HEK293 (cell line): ENCODE data around the gene PCBP2.
A peak's percentile ranks its signal among the peaks of the same experiment; 100 is the strongest.

ENCODE experiments used
- BCL11B ChIP-seq: fragments of 450-650 bp; formaldehyde crosslinking; IDR thresholded peaks from 2 replicates; pipeline ENCODE4 v1.5.1; 2016; ENCODE audit warnings: low read depth, missing biosample characterization, missing genetic modification characterization
- KLF1 ChIP-seq: fragments of 450-650 bp; formaldehyde crosslinking; IDR thresholded peaks from 2 replicates; pipeline ENCODE4 v1.5.1; 2016; ENCODE audit warnings: missing biosample characterization, missing genetic modification characterization
- SALL2 ChIP-seq: fragments of 450-650 bp; formaldehyde crosslinking; IDR thresholded peaks from 2 replicates; pipeline ENCODE4 v1.5.0; 2017; ENCODE audit warnings: missing biosample characterization, mild to moderate bottlenecking, missing genetic modification characterization, borderline replicate concordance
- TCF7L2 ChIP-seq: IDR thresholded peaks from 2 replicates; pipeline ENCODE4 v1.6.1; 2011; ENCODE audit warnings: low read depth, mild to moderate bottlenecking, inconsistent platforms, low read length, moderate library complexity, borderline replicate concordance
- ZFHX2 ChIP-seq: fragments of 450-650 bp; formaldehyde crosslinking; conservative IDR thresholded peaks from 2 replicates; pipeline ENCODE4 v1.5.1; 2016; ENCODE audit warnings: missing biosample characterization, missing genetic modification characterization
- ZFP37 ChIP-seq: fragments of 450-650 bp; formaldehyde crosslinking; IDR thresholded peaks from 2 replicates; pipeline ENCODE4 v1.5.1; 2016; ENCODE audit warnings: missing biosample characterization, missing genetic modification characterization
- ZNF112 ChIP-seq: fragments of 450-650 bp; formaldehyde crosslinking; IDR thresholded peaks from 2 replicates; pipeline ENCODE4 v1.5.0; 2017; ENCODE audit warnings: missing biosample characterization, missing genetic modification characterization
- ZNF121 ChIP-seq: fragments of 450-650 bp; formaldehyde crosslinking; IDR thresholded peaks from 2 replicates; pipeline ENCODE4 v1.5.1; 2016; ENCODE audit warnings: missing biosample characterization, missing genetic modification characterization
- ZNF146 ChIP-seq: fragments of 450-650 bp; formaldehyde crosslinking; IDR thresholded peaks from 2 replicates; pipeline ENCODE4 v1.5.1; 2016; ENCODE audit warnings: missing biosample characterization, missing genetic modification characterization
- ZNF174 ChIP-seq: fragments of 450-650 bp; formaldehyde crosslinking; IDR thresholded peaks from 2 replicates; pipeline ENCODE4 v1.5.0; 2017; ENCODE audit warnings: missing biosample characterization, mild to moderate bottlenecking, missing genetic modification characterization
- ZNF24 ChIP-seq: fragments of 450-650 bp; formaldehyde crosslinking; IDR thresholded peaks from 2 replicates; pipeline ENCODE4 v1.5.1; 2016; ENCODE audit warnings: missing biosample characterization, missing genetic modification characterization
- ZNF248 ChIP-seq: fragments of 450-650 bp; formaldehyde crosslinking; IDR thresholded peaks from 2 replicates; pipeline ENCODE4 v1.5.1; 2017; ENCODE audit warnings: missing biosample characterization, missing genetic modification characterization
- ZNF341 ChIP-seq: fragments of 450-650 bp; formaldehyde crosslinking; IDR thresholded peaks from 2 replicates; pipeline ENCODE4; 2016; ENCODE audit warnings: low read depth, missing biosample characterization, missing genetic modification characterization
- ZNF394 ChIP-seq: fragments of 450-650 bp; formaldehyde crosslinking; IDR thresholded peaks from 2 replicates; pipeline ENCODE4 v1.5.1; 2016; ENCODE audit warnings: missing biosample characterization, missing genetic modification characterization, mild to moderate bottlenecking, moderate library complexity, borderline replicate concordance
- ZNF549 ChIP-seq: fragments of 450-650 bp; IDR thresholded peaks from 2 replicates; pipeline ENCODE4 v1.5.1; 2018; ENCODE audit warnings: missing biosample characterization, missing genetic modification characterization, mild to moderate bottlenecking, inconsistent platforms, moderate library complexity
- ZNF585B ChIP-seq: fragments of 450-650 bp; formaldehyde crosslinking; IDR thresholded peaks from 2 replicates; pipeline ENCODE4 v1.5.1; 2016; ENCODE audit warnings: missing biosample characterization, missing genetic modification characterization
- ZNF596 ChIP-seq: fragments of 450-650 bp; IDR thresholded peaks from 2 replicates; pipeline ENCODE4 v1.5.0; 2018; ENCODE audit warnings: missing biosample characterization, mild to moderate bottlenecking, missing genetic modification characterization, moderate library complexity
- ZNF660 ChIP-seq: fragments of 450-650 bp; IDR thresholded peaks from 2 replicates; pipeline ENCODE4 v1.5.1; 2018; ENCODE audit warnings: missing biosample characterization, mild to moderate bottlenecking, missing genetic modification characterization
- ZNF830 ChIP-seq: fragments of 450-650 bp; IDR thresholded peaks from 2 replicates; pipeline ENCODE4 v1.5.0; 2018; ENCODE audit warnings: missing biosample characterization, missing genetic modification characterization, low read depth, mild to moderate bottlenecking, moderate library complexity
- ZXDB ChIP-seq: fragments of 450-650 bp; formaldehyde crosslinking; IDR thresholded peaks from 2 replicates; pipeline ENCODE4 v1.5.1; 2016; ENCODE audit warnings: missing biosample characterization, missing genetic modification characterization
- TF ChIP-seq, protein P1 (sequence below): fragments of 450-650 bp; formaldehyde crosslinking; IDR thresholded peaks from 2 replicates; pipeline ENCODE4 v1.5.1; 2016; ENCODE audit warnings: missing biosample characterization, missing genetic modification characterization
- TF ChIP-seq, protein P2 (sequence below): fragments of 450-650 bp; formaldehyde crosslinking; IDR thresholded peaks from 2 replicates; pipeline ENCODE4 v1.5.1; 2016; ENCODE audit warnings: missing biosample characterization, missing genetic modification characterization
- TF ChIP-seq, protein P3 (sequence below): fragments of 450-650 bp; formaldehyde crosslinking; IDR thresholded peaks from 2 replicates; pipeline ENCODE4 v1.5.1; 2017; ENCODE audit warnings: missing biosample characterization, missing genetic modification characterization
- TF ChIP-seq, protein P4 (sequence below): fragments of 450-650 bp; formaldehyde crosslinking; IDR thresholded peaks from 2 replicates; pipeline ENCODE4 v1.5.1; 2016; ENCODE audit warnings: missing biosample characterization, missing genetic modification characterization, low read depth
- TF ChIP-seq, protein P5 (sequence below): fragments of 450-650 bp; formaldehyde crosslinking; IDR thresholded peaks from 2 replicates; pipeline ENCODE4 v1.5.1; 2016; ENCODE audit warnings: missing biosample characterization, missing genetic modification characterization
- TF ChIP-seq, protein P6 (sequence below): sonication (generic); formaldehyde crosslinking; IDR thresholded peaks from 2 replicates; pipeline ENCODE4 v1.8.1; 2022; ENCODE audit warnings: mild to moderate bottlenecking, moderate library complexity, missing genetic modification reagents
- TF ChIP-seq, protein P7 (sequence below): fragments of 450-650 bp; formaldehyde crosslinking; IDR thresholded peaks from 2 replicates; pipeline ENCODE4 v1.5.1; 2016; ENCODE audit warnings: missing biosample characterization, missing genetic modification characterization

PCBP2 gene

DNA sequence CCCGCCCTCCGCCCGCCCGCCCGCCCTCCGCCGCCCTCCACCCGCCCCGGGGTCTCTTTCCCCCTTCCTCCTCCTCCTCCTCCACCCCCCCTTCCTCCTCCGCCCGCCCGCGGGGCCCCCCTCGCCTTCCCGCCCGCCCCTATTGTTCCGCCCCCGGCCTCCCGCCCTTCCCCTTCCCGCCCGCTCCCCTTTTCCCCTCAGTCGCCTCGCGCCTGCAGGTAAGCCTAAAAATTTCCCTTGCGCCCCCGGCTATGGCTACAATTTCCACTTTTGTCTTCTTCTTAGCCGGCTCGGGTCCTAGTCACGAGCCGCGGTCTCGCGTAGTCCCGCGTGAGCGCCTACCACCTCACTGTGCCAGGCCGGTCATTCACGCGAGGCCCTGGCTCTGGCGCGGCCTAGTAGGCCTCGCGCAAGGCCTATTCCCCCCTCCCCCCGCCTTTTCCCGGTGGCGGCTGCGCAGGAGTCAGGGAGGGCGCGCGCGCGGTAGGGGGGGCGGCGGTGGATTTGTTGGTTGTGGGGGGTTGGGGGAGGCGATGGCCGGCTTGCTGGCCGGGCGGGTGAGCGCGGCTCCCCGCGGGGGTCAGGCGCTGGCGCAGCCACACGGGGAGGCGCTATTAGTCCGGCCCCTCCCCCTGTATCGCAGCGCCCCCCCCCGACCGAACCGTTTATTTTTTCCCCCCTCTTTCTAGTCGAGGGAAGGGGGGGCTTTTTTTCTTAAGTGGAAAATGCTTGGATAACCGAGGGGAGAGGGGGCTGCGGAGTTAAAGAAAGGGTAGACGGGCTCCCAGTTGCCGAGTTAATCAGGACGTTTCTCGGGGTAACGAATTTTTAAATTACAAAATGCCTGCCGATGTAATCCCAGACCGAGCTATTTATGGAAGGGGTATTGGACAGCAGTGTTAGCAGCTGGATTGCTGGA, 516 bp downstream of the PCBP2 start (continued):
- no peak for TF ChIP-seq SALL2
- peak; percentile 53 for TF ChIP-seq KLF1 (tag by site-specific recombination)
- TF ChIP-seq, protein P1, sequence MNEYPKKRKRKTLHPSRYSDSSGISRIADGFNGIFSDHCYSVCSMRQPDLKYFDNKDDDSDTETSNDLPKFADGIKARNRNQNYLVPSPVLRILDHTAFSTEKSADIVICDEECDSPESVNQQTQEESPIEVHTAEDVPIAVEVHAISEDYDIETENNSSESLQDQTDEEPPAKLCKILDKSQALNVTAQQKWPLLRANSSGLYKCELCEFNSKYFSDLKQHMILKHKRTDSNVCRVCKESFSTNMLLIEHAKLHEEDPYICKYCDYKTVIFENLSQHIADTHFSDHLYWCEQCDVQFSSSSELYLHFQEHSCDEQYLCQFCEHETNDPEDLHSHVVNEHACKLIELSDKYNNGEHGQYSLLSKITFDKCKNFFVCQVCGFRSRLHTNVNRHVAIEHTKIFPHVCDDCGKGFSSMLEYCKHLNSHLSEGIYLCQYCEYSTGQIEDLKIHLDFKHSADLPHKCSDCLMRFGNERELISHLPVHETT (tag by site-specific recombination) = no peak
- TF ChIP-seq ZNF112 (tag by site-specific recombination) = no peak
- TF ChIP-seq ZNF660 = peak; percentile 86
- no peak for TF ChIP-seq ZNF248
- TF ChIP-seq ZNF24 = peak; percentile 32; the same call in 1 of the 2 replicates
- TF ChIP-seq, protein P2, sequence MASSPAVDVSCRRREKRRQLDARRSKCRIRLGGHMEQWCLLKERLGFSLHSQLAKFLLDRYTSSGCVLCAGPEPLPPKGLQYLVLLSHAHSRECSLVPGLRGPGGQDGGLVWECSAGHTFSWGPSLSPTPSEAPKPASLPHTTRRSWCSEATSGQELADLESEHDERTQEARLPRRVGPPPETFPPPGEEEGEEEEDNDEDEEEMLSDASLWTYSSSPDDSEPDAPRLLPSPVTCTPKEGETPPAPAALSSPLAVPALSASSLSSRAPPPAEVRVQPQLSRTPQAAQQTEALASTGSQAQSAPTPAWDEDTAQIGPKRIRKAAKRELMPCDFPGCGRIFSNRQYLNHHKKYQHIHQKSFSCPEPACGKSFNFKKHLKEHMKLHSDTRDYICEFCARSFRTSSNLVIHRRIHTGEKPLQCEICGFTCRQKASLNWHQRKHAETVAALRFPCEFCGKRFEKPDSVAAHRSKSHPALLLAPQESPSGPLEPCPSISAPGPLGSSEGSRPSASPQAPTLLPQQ = peak; percentile 48
- TF ChIP-seq, protein P3, sequence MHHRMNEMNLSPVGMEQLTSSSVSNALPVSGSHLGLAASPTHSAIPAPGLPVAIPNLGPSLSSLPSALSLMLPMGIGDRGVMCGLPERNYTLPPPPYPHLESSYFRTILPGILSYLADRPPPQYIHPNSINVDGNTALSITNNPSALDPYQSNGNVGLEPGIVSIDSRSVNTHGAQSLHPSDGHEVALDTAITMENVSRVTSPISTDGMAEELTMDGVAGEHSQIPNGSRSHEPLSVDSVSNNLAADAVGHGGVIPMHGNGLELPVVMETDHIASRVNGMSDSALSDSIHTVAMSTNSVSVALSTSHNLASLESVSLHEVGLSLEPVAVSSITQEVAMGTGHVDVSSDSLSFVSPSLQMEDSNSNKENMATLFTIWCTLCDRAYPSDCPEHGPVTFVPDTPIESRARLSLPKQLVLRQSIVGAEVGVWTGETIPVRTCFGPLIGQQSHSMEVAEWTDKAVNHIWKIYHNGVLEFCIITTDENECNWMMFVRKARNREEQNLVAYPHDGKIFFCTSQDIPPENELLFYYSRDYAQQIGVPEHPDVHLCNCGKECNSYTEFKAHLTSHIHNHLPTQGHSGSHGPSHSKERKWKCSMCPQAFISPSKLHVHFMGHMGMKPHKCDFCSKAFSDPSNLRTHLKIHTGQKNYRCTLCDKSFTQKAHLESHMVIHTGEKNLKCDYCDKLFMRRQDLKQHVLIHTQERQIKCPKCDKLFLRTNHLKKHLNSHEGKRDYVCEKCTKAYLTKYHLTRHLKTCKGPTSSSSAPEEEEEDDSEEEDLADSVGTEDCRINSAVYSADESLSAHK (tag by site-specific recombination) = peak; percentile 64
- TF ChIP-seq ZNF341 (tag by site-specific recombination) = peak; percentile 80
- TF ChIP-seq ZFHX2 (tag by site-specific recombination) = peak; percentile 67
- TF ChIP-seq, protein P4, sequence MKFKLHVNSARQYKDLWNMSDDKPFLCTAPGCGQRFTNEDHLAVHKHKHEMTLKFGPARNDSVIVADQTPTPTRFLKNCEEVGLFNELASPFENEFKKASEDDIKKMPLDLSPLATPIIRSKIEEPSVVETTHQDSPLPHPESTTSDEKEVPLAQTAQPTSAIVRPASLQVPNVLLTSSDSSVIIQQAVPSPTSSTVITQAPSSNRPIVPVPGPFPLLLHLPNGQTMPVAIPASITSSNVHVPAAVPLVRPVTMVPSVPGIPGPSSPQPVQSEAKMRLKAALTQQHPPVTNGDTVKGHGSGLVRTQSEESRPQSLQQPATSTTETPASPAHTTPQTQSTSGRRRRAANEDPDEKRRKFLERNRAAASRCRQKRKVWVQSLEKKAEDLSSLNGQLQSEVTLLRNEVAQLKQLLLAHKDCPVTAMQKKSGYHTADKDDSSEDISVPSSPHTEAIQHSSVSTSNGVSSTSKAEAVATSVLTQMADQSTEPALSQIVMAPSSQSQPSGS = no peak
- peak; percentile 83 for TF ChIP-seq ZFP37 (tag by site-specific recombination)
- TF ChIP-seq, protein P5, sequence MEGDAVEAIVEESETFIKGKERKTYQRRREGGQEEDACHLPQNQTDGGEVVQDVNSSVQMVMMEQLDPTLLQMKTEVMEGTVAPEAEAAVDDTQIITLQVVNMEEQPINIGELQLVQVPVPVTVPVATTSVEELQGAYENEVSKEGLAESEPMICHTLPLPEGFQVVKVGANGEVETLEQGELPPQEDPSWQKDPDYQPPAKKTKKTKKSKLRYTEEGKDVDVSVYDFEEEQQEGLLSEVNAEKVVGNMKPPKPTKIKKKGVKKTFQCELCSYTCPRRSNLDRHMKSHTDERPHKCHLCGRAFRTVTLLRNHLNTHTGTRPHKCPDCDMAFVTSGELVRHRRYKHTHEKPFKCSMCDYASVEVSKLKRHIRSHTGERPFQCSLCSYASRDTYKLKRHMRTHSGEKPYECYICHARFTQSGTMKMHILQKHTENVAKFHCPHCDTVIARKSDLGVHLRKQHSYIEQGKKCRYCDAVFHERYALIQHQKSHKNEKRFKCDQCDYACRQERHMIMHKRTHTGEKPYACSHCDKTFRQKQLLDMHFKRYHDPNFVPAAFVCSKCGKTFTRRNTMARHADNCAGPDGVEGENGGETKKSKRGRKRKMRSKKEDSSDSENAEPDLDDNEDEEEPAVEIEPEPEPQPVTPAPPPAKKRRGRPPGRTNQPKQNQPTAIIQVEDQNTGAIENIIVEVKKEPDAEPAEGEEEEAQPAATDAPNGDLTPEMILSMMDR (tag by site-specific recombination) = peak; percentile 90
- no peak for TF ChIP-seq ZNF146
- TF ChIP-seq, protein P6, sequence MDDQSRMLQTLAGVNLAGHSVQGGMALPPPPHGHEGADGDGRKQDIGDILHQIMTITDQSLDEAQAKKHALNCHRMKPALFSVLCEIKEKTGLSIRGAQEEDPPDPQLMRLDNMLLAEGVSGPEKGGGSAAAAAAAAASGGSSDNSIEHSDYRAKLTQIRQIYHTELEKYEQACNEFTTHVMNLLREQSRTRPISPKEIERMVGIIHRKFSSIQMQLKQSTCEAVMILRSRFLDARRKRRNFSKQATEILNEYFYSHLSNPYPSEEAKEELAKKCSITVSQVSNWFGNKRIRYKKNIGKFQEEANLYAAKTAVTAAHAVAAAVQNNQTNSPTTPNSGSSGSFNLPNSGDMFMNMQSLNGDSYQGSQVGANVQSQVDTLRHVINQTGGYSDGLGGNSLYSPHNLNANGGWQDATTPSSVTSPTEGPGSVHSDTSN (CRISPR knock-in tag) = no peak
- no peak for TF ChIP-seq ZNF596
- no peak for TF ChIP-seq ZNF830
- TF ChIP-seq TCF7L2 = no peak
- TF ChIP-seq ZNF121 = 0 out of 2 replicates have a peak, but pooled peaks have one; percentile 52
- TF ChIP-seq ZXDB (tag by site-specific recombination) = peak; percentile 68
- TF ChIP-seq ZNF394 = peak; percentile 46; the same call in 1 of the 2 replicates
- TF ChIP-seq ZNF585B (tag by site-specific recombination) = no peak
- no peak for TF ChIP-seq ZNF174 (tag by site-specific recombination)
- TF ChIP-seq, protein P7, sequence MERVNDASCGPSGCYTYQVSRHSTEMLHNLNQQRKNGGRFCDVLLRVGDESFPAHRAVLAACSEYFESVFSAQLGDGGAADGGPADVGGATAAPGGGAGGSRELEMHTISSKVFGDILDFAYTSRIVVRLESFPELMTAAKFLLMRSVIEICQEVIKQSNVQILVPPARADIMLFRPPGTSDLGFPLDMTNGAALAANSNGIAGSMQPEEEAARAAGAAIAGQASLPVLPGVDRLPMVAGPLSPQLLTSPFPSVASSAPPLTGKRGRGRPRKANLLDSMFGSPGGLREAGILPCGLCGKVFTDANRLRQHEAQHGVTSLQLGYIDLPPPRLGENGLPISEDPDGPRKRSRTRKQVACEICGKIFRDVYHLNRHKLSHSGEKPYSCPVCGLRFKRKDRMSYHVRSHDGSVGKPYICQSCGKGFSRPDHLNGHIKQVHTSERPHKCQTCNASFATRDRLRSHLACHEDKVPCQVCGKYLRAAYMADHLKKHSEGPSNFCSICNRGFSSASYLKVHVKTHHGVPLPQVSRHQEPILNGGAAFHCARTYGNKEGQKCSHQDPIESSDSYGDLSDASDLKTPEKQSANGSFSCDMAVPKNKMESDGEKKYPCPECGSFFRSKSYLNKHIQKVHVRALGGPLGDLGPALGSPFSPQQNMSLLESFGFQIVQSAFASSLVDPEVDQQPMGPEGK (tag by site-specific recombination) = peak; percentile 88
- TF ChIP-seq ZNF549 (tag by site-specific recombination) = no peak
- peak; percentile 86 for TF ChIP-seq BCL11B (tag by site-specific recombination)
